HEK293T (cell line): Measurements from ENCODE around the gene TMEM33.

Source experiments
- BHLHE40 ChIP-seq: fragments of 450-650 bp; IDR thresholded peaks from 2 replicates; pipeline ENCODE4 v1.6.1; 2016; ENCODE audit warnings: mild to moderate bottlenecking, moderate library complexity, borderline replicate concordance
- FOXA1 ChIP-seq: fragments of 450-650 bp; IDR thresholded peaks from 2 replicates; pipeline ENCODE4 v1.6.1; 2016; ENCODE audit warnings: mild to moderate bottlenecking
- FOXK2 ChIP-seq: fragments of 450-650 bp; IDR thresholded peaks from 2 replicates; pipeline ENCODE4 v1.6.1; 2016; ENCODE audit warnings: mild to moderate bottlenecking
- LEF1 ChIP-seq: fragments of 450-650 bp; IDR thresholded peaks from 2 replicates; pipeline ENCODE4 v1.6.1; 2017; ENCODE audit warnings: mild to moderate bottlenecking, borderline replicate concordance
- NFRKB ChIP-seq: fragments of 450-650 bp; IDR thresholded peaks from 2 replicates; pipeline ENCODE4 v1.6.1; 2016; ENCODE audit warnings: mild to moderate bottlenecking, moderate library complexity
- SP1 ChIP-seq: fragments of 450-650 bp; IDR thresholded peaks from 2 replicates; pipeline ENCODE4 v1.6.1; 2017
- SUZ12 ChIP-seq: fragments of 450-650 bp; IDR thresholded peaks from 2 replicates; pipeline ENCODE4 v1.6.1; 2016; ENCODE audit warnings: mild to moderate bottlenecking
- TARDBP ChIP-seq: fragments of 450-650 bp; IDR thresholded peaks from 2 replicates; pipeline ENCODE4 v1.6.1; 2016
- ZNF384 ChIP-seq: fragments of 450-650 bp; IDR thresholded peaks from 2 replicates; pipeline ENCODE4 v1.6.1; 2016

DNA sequence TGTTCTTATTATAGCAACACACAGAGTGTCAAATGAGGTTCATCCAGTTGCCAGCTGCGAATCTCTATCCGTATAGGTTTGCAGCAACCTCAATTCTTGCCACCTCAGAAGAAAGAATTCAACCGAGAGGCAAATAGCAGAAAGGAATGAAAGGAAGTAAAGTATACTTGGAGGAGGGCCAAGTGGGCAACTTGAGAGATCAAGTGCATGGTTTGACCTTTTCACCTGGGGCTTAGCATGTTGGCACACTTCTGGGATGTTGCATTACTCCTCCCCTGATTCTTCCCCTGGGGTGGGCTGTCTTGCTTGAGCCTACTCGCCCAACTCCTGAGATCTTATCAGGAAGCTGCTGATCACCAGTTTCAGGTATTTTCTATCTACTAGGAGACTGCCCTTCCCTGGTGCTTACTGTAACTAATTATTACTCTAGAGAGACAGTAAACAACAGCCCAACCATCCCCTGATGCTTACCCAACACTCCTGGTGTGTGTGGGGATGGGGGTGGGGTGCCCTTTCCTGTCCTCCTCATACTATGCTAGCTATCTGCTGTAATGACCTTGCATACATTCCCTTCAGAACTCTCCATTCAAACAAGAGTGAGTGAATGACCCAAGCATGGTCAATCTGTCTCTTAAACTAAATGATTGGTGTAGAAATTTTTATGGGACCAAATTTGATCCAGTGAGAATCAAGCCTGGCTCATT lies 7.3 kb upstream of the TMEM33 start:
- no peak for TF ChIP-seq BHLHE40
- TF ChIP-seq NFRKB, result no peak
- no peak for TF ChIP-seq FOXA1
- TF ChIP-seq LEF1, result no peak
- no peak for TF ChIP-seq SP1
- no peak for TF ChIP-seq SUZ12
- TF ChIP-seq TARDBP, result no peak
- TF ChIP-seq ZNF384, result no peak
- TF ChIP-seq FOXK2, result no peak
